Hepatocyte (in vitro differentiated cells): ENCODE results near the gene CSMD2.

Source experiments
- CTCF ChIP-seq: fragments of 200-600 bp; sonication (generic); IDR thresholded peaks from 2 replicates; pipeline ENCODE4 v1.5.1; 2016; ENCODE audit warnings: antibody characterized with exemption, mild to moderate bottlenecking; ENCODE audit not compliant: poor library complexity
- EZH2 ChIP-seq: fragments of 200-600 bp; sonication (generic); IDR thresholded peaks from 2 replicates; pipeline ENCODE4 v1.6.1; 2016; ENCODE audit warnings: antibody characterized with exemption, mild to moderate bottlenecking, borderline replicate concordance

DNA sequence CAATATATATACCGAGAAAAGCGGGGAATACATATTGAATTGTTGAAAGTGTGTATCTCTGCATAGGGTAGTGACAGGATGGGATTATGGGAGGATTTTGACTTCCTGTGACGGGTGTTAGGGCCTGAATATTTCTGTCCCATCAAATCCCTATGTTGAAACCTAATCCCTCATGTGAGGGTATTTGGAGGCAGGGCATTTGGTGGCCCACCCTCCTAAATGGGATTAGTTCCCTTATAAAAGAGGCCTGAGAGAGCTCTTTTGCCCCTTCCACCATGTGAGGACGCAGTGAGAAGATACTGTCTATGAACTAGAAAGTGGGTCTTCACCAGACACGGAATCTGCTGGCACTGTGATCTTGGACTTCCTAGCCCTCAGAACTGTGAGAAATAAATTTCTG lies 555.3 kb downstream of the CSMD2 start:
- TF ChIP-seq CTCF (no peak), EZH2 (no peak)
